Smooth muscle cell (in vitro differentiated cells): ENCODE measurements around the gene MRPL45. TPM values are rescaled to one million over a fixed set of nuclear protein-coding genes. Genes with fewer than 3 reads are reported as not detected.

ENCODE experiments used
- DNase-seq: peaks from one replicate; lab custom pipeline; 2025; ENCODE audit not compliant: unreplicated experiment; lab: John Stamatoyannopoulos, UW
- H2AFZ ChIP-seq: fragments of 200-600 bp; sonication (generic); 2 replicates; pipeline ENCODE4 v1.6.0; 2016; ENCODE audit warnings: antibody characterized with exemption, low read depth, mild to moderate bottlenecking
- H3F3A ChIP-seq: fragments of 200-600 bp; sonication (generic); 2 replicates; pipeline ENCODE4 v1.6.0; 2017; ENCODE audit warnings: antibody characterized with exemption, low read depth
- H3K27ac ChIP-seq: fragments of 200-600 bp; sonication (generic); 2 replicates; pipeline ENCODE4 v1.5.1; 2016; ENCODE audit warnings: low read depth, mild to moderate bottlenecking
- H3K27me3 ChIP-seq: fragments of 200-600 bp; sonication (generic); 2 replicates; pipeline ENCODE4 v1.6.1; 2016; ENCODE audit warnings: low read depth, mild to moderate bottlenecking
- H3K36me3 ChIP-seq: fragments of 200-600 bp; sonication (generic); 2 replicates; pipeline ENCODE4 v1.5.1; 2016; ENCODE audit warnings: low read depth
- H3K4me1 ChIP-seq: fragments of 200-600 bp; sonication (generic); 2 replicates; pipeline ENCODE4 v1.5.1; 2016; ENCODE audit warnings: low read depth
- H3K4me2 ChIP-seq: fragments of 200-600 bp; sonication (generic); 2 replicates; pipeline ENCODE4 v1.6.0; 2016; ENCODE audit warnings: mild to moderate bottlenecking
- H3K4me3 ChIP-seq: fragments of 200-600 bp; sonication (generic); 2 replicates; pipeline ENCODE4 v1.5.1; 2016; ENCODE audit warnings: mild to moderate bottlenecking
- H3K79me2 ChIP-seq: fragments of 200-600 bp; sonication (generic); 2 replicates; pipeline ENCODE4 v1.6.0; 2016; ENCODE audit warnings: low read depth, mild to moderate bottlenecking
- H3K9ac ChIP-seq: fragments of 200-600 bp; sonication (generic); 2 replicates; pipeline ENCODE4 v1.6.0; 2016; ENCODE audit warnings: low read depth
- H3K9me3 ChIP-seq: fragments of 200-600 bp; sonication (generic); replicated peaks from 2 replicates; pipeline ENCODE4 v1.5.1; 2016; ENCODE audit warnings: low read depth
- H4K20me1 ChIP-seq: fragments of 200-600 bp; sonication (generic); 2 replicates; pipeline ENCODE4 v1.6.0; 2016; ENCODE audit warnings: low read depth
- WGBS: methylation state at CpG from one replicate; pipeline ENCODE4 v1.1.7; 2016; ENCODE audit warnings: low lambda C conversion rate; 5-methylcytosine and 5-hydroxymethylcytosine counted together
- polyA plus RNA-seq: library from polyadenylated mRNA; unstranded; fragments of >200 nt; fragmentation: Nextera tagmentation; extraction: Ambion mirVana; gene quantifications from 2 replicates; pipeline ENCODE4 v1.2.1, GENCODE V29; 2016
- total RNA-seq: library from RNA; depleted of rRNA; stranded (reverse); fragments of >200 nt; gene quantifications from 2 replicates; pipeline ENCODE4 v1.2.3, GENCODE V29; 2014
- TF ChIP-seq, protein P1 (sequence below): fragments of 200-600 bp; sonication (generic); IDR thresholded peaks from 2 replicates; pipeline ENCODE4 v1.5.1; 2017; ENCODE audit warnings: borderline replicate concordance, mild to moderate bottlenecking, antibody characterized with exemption; ENCODE audit not compliant: insufficient read depth, poor library complexity, severe bottlenecking

The MRPL45 gene
- total and polyA plus RNA-seq, 2 experiments from 2014 or later = 25.0 to 30.6 TPM

DNA sequence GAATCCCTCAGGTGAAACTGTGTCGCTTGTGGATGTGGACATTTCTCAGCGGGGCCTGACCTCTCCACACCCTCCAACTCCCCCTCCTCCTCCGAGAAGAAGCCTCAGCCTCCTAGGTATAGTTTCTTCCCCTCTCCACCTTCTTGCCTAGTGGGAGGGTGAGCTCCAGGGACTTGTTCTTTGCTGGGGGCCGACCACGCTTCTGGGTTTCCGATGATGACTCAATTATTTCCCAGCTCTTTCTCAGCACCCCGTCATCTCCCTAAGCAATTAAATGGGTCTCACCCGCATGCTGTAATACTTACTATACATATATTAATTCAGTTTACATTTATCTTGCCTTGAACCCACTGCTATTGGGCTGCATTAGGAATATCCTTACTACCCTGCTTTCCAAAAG, 67.8 kb downstream of the MRPL45 start:
- TF ChIP-seq, protein P1, sequence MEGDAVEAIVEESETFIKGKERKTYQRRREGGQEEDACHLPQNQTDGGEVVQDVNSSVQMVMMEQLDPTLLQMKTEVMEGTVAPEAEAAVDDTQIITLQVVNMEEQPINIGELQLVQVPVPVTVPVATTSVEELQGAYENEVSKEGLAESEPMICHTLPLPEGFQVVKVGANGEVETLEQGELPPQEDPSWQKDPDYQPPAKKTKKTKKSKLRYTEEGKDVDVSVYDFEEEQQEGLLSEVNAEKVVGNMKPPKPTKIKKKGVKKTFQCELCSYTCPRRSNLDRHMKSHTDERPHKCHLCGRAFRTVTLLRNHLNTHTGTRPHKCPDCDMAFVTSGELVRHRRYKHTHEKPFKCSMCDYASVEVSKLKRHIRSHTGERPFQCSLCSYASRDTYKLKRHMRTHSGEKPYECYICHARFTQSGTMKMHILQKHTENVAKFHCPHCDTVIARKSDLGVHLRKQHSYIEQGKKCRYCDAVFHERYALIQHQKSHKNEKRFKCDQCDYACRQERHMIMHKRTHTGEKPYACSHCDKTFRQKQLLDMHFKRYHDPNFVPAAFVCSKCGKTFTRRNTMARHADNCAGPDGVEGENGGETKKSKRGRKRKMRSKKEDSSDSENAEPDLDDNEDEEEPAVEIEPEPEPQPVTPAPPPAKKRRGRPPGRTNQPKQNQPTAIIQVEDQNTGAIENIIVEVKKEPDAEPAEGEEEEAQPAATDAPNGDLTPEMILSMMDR = no peak

DNA sequence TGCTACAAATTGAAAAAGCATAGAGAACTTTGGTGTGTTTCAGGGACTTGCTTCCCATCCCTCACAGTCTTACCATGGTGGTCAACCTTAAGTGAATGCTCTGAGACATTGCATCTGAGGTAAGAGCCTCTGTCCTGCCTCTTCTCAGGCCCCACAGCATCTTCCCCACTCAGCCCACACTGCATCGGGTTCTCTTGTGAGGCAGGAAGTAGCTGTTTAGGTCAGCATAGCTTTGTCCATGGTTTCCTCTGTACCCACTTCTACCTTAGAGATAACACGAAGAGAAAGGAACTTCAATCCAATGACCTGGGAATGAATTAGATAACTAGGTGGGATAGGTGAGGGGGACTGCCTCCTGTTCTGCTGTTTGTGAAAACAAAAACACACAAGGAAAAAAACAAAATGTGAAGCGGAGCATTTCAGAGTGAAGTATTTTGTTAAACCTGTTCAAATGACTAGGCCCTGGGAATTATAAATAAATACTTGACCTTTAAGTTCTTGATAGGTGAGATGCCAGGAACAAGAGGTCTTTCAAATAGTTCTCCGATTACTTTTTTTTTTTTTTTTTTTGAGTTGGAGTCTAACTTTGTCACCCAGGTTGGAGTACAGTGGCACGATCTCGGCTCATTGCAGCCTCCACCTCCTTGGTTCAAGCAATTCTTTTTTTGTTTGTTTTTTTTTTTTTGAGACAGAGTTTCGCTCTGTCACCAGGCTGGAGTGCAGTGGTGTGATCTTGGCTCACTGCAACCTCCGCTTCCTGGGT, 72.3 kb downstream of the MRPL45 start:
- Histone ChIP-seq H3K27ac (no peak overlapping the region), H3K9ac (no peak overlapping the region), H3K4me1 (no peaks in the 10 kb centered on the region), H3K9me3 (no peaks in the 10 kb centered on the region), H3F3A (no peaks in the 10 kb centered on the region), H4K20me1 (peaks cover 5% of the 10 kb centered on the region), H3K4me2 (no peak overlapping the region), H2AFZ (no peak overlapping the region), H3K36me3 (peaks cover 2% of the 10 kb centered on the region), H3K4me3 (no peak overlapping the region), H3K27me3 (no peaks in the 10 kb centered on the region), H3K79me2 (no peaks in the 10 kb centered on the region)
- TF ChIP-seq, protein P1 = no peak
- 97% methylated on average over 8 of the region's 8 CpGs for WGBS
- DNase-seq = no peak

More for the DNA sequence above, 67.8 kb downstream of the MRPL45 start:
- no peak for DNase-seq
- Histone ChIP-seq H3K9me3 (no peaks in the 10 kb centered on the region), H3K4me1 (no peaks in the 10 kb centered on the region), H2AFZ (no peak overlapping the region), H4K20me1 (peaks cover 48% of the 10 kb centered on the region), H3K4me3 (no peak overlapping the region), H3K79me2 (peaks cover 12% of the 10 kb centered on the region), H3K9ac (no peak overlapping the region), H3F3A (no peaks in the 10 kb centered on the region), H3K27ac (no peak overlapping the region), H3K4me2 (no peak overlapping the region), H3K36me3 (no peaks in the 10 kb centered on the region), H3K27me3 (no peaks in the 10 kb centered on the region)
- WGBS = 97% methylated on average over 8 of the region's 8 CpGs

Other genes starting within 250 kb of the MRPL45 start
- gene TBC1D3C, start 228.5 kb upstream of the MRPL45 start, total RNA-seq = not detected in 2 replicates
- gene TBC1D3C, start 228.5 kb upstream of the MRPL45 start, polyA plus RNA-seq = not detected in 2 replicates
- not detected in 2 replicates for gene TBC1D3E, start 169.2 kb upstream of the MRPL45 start, total RNA-seq
- gene TBC1D3E, start 169.2 kb upstream of the MRPL45 start, polyA plus RNA-seq = 0.09 TPM in 1 of 2 replicates, not detected in the other
- not detected in 2 replicates for gene TBC1D3, start 104.6 kb upstream of the MRPL45 start, total RNA-seq
- gene TBC1D3, start 104.6 kb upstream of the MRPL45 start, polyA plus RNA-seq = not detected in 2 replicates
- not detected in 2 replicates for gene GPR179, start 46.8 kb downstream of the MRPL45 start, total RNA-seq
- 0.04 TPM in 1 of 2 replicates, not detected in the other for gene GPR179, start 46.8 kb downstream of the MRPL45 start, polyA plus RNA-seq
- 6.2 and 9.0 TPM in 2 replicates for gene SOCS7, start 54.7 kb downstream of the MRPL45 start, total RNA-seq
- gene SOCS7, start 54.7 kb downstream of the MRPL45 start, polyA plus RNA-seq = 0.89 and 2.5 TPM in 2 replicates
- gene ARHGAP23, start 131.3 kb downstream of the MRPL45 start, total RNA-seq = 18.1 and 34.0 TPM in 2 replicates
- gene ARHGAP23, start 131.3 kb downstream of the MRPL45 start, polyA plus RNA-seq = 24.9 and 30.0 TPM in 2 replicates